A204.1 (cell line): ENCODE results near the gene TECTB.

Experiments used
- FAIRE-seq: peaks from 2 replicates; lab custom pipeline; 2012; peaks lifted over from hg19 to GRCh38; lab: Jason Lieb, UNC

Gene TECTB

DNA sequence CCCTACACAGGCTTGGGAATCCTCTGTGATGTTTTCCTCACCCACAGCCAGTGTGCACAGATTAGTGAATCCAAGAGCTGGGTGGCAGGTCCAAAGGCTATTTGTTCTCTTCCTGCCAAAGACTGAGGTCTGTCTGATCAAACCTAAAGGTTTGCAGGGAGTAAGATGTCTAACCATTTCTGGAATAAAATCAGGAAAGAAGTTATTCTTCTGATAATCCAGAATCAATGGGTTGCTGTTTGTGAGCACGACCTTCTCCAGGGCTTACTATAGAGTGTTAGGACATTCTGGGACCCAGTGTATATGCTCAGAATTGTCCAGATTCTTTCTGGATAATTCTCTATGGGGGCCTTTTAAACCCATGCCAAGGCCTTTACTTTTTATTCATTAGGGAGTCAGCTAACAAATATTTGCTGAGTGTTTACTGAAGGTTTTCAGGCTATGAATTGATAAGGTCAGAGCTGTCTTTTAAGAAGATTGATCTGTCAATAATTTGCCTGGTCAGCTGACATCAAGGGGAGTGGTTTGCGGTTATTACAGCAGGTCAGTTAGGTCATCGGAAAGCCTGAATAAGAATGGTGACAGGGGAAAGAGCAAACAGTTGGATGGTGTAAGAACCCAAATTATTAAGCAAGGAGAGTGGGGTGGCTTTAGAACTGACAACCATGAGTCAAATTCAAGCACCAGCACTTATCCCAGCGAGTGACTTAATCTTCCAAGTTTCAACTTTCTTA, 7.5 kb upstream of the TECTB start:
- no peak for FAIRE-seq

DNA sequence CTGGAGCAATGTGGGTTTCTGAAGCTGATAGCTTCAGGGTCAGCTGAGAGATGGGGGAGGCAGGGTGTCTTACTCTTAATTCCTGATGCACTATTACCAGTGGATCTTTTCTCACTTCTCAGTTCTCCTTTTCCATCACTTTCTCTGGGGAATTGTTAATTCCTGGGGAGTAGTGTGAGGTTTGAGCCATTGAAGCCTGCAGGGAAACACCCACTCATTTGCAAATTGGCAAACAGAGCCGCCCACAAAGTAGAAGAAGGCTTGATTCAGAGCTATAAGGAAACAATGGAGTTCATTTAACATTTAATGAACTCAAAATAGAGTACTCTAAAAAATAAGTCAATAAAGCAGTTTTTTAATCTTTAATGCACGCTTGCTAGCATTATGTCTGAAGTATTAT, 4.3 kb upstream of the TECTB start:
- FAIRE-seq, result no peak

- no peak for FAIRE-seq
Measured at GRCh38 chr10:112279433-112279832, 3.8 kb upstream of the TECTB start.

- no peak for FAIRE-seq
Measured at GRCh38 chr10:112280205-112280921, 2.8 kb upstream of the TECTB start.

GRCh38 chr10:112282086-112282485, 1.1 kb upstream of the TECTB start:
- FAIRE-seq, result no peak

GRCh38 chr10:112286837-112287818, 3.9 kb downstream of the TECTB start:
- no peak for FAIRE-seq

- FAIRE-seq, result no peak
Measured at GRCh38 chr10:112287844-112288243, 4.6 kb downstream of the TECTB start.

GRCh38 chr10:112288486-112288885, 5.3 kb downstream of the TECTB start:
- FAIRE-seq, result no peak

DNA sequence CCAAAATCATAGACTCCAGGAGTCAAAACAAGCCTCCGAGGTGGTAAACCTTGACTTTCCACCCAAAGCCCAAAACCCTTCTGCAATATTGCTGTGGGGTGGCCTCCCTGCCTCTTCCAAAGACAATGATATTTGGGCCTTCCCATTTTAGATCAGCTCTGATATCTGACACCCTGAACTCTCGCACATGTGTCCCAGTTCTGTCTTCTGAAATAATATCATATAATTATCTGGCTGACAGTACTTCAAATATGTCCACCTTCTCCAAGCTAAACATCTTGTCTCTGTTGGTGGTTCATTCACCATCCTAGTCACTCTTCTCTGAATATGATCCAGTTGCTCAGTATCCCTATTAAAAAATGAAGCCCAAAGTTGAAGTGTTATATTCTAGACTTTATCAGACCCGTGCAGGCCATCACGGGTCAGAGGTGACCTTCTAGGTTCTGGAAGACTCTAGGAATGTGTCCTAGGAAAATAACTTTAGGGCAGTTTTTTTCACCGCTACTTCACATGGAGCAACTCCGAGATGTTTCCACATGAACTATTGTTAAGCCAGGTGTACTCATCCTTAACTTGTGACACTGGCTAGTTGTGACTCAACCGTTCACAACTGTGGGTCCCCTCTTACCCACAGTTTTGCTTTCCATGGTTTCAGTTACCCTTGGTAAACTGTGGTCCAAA, 6.3 kb downstream of the TECTB start:
- FAIRE-seq, result no peak

DNA sequence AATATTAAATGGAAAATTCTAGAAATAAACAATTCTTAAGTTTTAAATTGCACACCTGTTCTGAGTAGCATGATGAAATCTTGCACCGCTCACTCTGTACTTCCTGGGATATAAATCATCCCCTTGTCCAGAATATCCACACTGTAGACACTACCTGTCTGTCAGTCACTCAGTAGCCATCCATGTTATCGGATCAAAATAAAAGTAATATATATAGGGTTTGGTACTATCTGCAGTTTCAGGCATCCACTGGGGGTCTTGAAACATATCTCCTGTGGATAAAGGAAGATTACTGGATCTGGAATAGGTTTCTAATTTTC, 6.8 kb downstream of the TECTB start:
- no peak for FAIRE-seq

DNA sequence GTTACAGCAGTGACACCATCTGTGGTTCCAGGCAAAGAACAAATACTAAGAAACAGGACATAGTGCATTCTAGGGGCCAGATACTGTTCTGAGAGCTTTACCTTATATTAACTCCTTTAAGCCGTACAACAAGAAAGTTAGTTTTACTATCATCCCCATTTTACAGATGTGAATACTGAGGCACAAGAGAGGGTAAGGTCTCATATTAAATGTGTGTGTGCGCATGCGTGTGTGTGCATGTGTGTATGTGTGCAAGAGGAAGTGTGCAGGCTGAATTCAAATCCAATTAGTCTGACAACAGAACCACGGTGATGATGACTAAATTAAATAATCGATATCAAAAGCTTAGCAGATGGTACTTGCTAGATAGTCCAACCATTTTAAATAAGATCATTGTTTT, 11.0 kb downstream of the TECTB start:
- no peak for FAIRE-seq

- no peak for FAIRE-seq
Measured at GRCh38 chr10:112295853-112296830, 12.9 kb downstream of the TECTB start.

- no peak for FAIRE-seq
Measured at GRCh38 chr10:112296908-112297331, 13.7 kb downstream of the TECTB start.

DNA sequence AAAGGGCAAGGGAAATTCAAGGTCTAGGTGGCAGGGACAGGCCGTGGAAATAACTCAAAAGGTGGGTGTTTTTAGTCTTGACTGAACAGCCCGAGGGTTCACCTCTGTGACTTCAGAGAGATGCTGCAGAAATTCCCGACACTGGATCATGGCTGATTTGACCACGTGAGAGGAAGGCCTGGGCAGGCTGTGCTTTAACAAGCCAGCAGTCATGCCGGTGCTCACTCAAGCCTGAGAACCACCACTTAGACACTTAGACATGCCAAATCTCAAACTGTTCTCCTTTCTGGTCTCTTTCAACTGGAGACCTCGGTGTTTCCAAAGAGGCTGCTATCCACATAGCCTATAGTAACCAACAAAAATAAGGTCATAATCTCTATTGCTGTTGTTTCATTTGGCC, 15.4 kb downstream of the TECTB start:
- no peak for FAIRE-seq

DNA sequence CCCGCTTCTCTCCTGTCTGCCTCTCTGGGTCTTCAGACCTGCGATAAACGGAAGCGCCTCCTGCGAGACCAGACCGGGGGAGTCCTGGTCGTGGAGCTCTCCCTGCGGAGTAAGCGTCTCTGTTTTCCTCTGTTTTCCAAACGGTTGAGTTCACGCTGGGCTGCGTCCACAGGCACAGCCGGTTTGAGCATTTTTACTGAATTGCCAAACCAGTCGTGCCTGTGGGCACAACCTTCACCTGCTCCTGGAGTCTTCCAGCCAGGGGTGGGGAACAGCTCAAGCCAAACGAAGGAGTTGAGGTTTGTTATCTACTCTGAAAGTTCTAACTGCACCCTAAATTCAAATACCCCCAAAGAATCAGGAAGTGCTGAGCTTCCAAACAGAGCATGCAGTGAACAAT, 16.3 kb downstream of the TECTB start:
- no peak for FAIRE-seq

- FAIRE-seq, result no peak
Measured at GRCh38 chr10:112302335-112302734, 19.1 kb downstream of the TECTB start.

DNA sequence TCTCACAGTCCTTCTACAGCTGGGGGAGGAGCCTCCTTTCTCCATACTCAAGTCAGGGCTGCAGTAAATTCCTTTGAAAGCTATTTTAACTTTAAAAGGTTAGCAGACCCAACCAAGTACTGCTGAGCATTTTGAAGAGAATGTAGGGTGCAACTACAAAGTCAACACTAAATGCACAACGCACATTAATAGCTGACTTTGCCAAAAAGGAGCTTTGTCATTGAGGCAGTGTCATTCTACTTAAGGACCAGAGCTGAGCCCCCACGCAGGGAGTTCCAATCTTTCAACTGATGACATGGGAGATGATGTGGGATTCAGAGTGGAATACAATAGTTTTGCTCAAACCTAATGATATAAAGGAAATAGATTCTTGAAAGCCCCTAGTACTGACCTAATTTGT, 20.3 kb downstream of the TECTB start:
- FAIRE-seq, result no peak

DNA sequence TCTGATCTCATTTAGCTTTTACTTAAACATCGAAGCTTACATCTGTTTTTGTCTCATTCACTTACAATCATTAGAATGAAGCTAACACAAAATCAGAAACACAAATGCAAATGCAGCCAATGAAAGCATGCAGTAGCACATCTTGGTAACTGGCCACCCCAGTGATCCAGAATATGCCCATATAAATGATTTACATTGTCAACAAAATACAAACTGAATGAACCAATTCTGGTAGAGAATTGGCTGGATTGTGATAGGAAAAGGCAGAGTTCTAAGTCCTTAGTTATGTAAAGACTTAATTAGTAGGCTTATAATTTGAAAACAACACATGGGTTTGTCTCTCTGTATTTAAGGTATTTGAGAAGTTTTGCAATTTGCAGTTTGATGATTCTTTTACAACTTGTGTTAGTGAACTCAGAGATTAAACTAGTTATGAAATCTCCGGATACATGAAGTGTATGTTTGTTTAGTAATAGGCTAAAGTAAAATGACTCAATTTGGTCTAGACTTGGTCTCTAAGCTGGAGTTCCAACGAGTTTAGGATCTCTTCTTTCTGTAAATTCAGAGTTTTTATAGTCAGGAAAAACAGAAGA, 21.2 kb downstream of the TECTB start:
- FAIRE-seq, result no peak

- no peak for FAIRE-seq
Measured at GRCh38 chr10:112307358-112308124, 24.3 kb downstream of the TECTB start.

DNA sequence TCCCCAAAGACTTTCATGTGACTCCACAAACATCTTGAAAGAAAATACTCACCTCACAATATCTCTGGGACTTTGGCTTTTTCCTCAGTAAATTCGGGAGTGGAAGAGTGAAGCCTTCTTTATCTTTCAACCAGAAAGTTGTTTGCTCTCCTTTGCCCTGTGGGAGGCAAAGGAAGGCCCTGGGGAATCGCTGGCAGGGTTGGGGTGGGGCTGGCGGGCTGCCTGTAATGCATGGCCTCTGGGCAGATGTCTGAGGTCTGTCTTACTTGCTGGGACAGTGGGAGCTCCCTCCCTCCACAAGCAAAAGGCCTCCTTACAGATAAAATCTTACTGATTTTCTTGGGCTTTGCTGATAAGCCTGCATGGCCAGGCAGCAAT, 24.9 kb downstream of the TECTB start:
- FAIRE-seq, result no peak
